ENCODE measurements around the gene DUS3L.

DNA sequence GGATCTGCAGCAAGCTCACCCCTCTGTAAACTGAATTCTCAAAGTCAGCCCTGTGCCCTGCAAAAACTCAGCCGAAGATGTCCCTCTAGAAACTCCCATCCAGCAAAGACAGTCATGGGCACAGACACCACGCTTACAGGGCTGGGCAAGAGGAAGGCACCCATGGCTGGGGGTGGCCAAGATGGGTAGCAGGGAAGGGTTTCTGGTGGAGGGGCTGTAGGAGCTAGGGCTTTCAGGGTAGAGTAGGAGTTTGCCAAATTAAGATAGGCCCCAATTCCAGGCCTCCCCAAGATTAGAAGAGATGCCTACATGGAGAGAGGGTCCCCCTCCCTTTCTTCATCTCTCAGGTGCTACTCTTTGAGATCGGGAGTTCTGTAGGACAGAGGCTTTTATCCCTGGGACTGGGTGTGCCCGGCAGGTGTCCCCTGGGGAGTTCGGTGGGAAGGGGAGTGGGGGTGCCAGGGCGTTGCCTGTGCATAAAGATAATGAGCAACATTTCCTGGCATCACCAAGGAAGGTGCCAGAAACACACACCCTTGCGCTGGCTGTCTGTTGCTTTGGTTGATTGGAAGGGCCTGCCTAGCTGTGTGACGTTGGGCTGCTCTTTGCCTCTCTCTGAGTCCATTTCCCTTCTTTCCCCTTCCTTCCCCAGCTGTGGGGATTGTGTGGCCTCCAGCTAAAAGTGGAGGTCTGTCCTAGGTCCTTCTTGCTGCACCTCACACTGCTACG lies 23.3 kb upstream of the DUS3L start:
- no peak for TF ChIP-seq POLR2A (IDR thresholded peaks at IDR 0.05)
- TF ChIP-seq CTCF (IDR thresholded peaks at IDR 0.05) = no peak
